KG1 (cell line): ENCODE measurements around the gene PAWR.
"Not testable (repeated sequence)": the region's sequence is repeated elsewhere in the genome, so short reads cannot be mapped to it uniquely, and the experiment has no call there.

Source experiments
- DNase-seq: peaks from one replicate; lab custom pipeline; 2025; lab: John Stamatoyannopoulos, UW

The PAWR gene

GRCh38 chr12:79646843-79647242 is 43.9 kb downstream of the PAWR start:
- DNase-seq, result not testable (repeated sequence)

GRCh38 chr12:79645235-79645630 is 45.5 kb downstream of the PAWR start:
- DNase-seq, result no peak

- no peak for DNase-seq
Observed at GRCh38 chr12:79644274-79645234, 46.2 kb downstream of the PAWR start.

GRCh38 chr12:79643821-79644220 is 46.9 kb downstream of the PAWR start:
- DNase-seq, result no peak

GRCh38 chr12:79638490-79638889 is 52.3 kb downstream of the PAWR start:
- DNase-seq, result no peak

GRCh38 chr12:79637093-79637492 is 53.7 kb downstream of the PAWR start:
- DNase-seq, result no peak

- no peak for DNase-seq
Observed at GRCh38 chr12:79635676-79636075, 55.1 kb downstream of the PAWR start.

GRCh38 chr12:79634957-79635471 is 55.8 kb downstream of the PAWR start:
- no peak for DNase-seq

GRCh38 chr12:79629561-79629960 is 61.2 kb downstream of the PAWR start:
- no peak for DNase-seq

GRCh38 chr12:79626735-79627134 is 64.0 kb downstream of the PAWR start:
- not testable (repeated sequence) for DNase-seq

- no peak for DNase-seq
Observed at GRCh38 chr12:79624378-79624777, 66.4 kb downstream of the PAWR start.

- no peak for DNase-seq
Observed at GRCh38 chr12:79619872-79620562, 70.7 kb downstream of the PAWR start.

- DNase-seq, result no peak
Observed at GRCh38 chr12:79618848-79619404, 71.8 kb downstream of the PAWR start.

- no peak for DNase-seq
Observed at GRCh38 chr12:79617696-79618095, 73.1 kb downstream of the PAWR start.

GRCh38 chr12:79615596-79616560 is 74.9 kb downstream of the PAWR start:
- no peak for DNase-seq

GRCh38 chr12:79614730-79615129 is 76.0 kb downstream of the PAWR start:
- DNase-seq, result no peak

- DNase-seq, result no peak
Observed at GRCh38 chr12:79601908-79602307, 88.9 kb downstream of the PAWR start.

- no peak for DNase-seq
Observed at GRCh38 chr12:79597910-79598309, 92.9 kb downstream of the PAWR start.

GRCh38 chr12:79596719-79597350 is 93.9 kb downstream of the PAWR start:
- DNase-seq, result no peak

GRCh38 chr12:79595273-79595672 is 95.5 kb downstream of the PAWR start:
- no peak for DNase-seq

GRCh38 chr12:79592865-79593264 is 97.9 kb downstream of the PAWR start:
- DNase-seq, result no peak
